Activated B cell treated with CpG ODN at 0.5 μM for 24 hours (primary cell): Measurements from ENCODE around the gene LLCFC1. TPM values are rescaled to one million over a fixed set of nuclear protein-coding genes. Genes with fewer than 3 reads are reported as not detected.

Experiments used
- ATAC-seq: fragments of 200-7000 bp; cut with Tn5 transposase; one replicate; pipeline ENCODE4 v1.10.0; 2021; ENCODE audit warnings: low read depth, mild to moderate bottlenecking, moderate library complexity
- CTCF ChIA-PET: fragments of 350-600 bp; sonication (Branson Sonifier 250); formaldehyde crosslinking; loops from one replicate; lab custom pipeline; 2021; ENCODE audit warnings: antibody characterized with exemption; lab: Charles Lee
- POLR2A ChIA-PET: fragments of 350-600 bp; sonication (Branson Sonifier 250); formaldehyde crosslinking; loops from one replicate; lab custom pipeline; 2021; ENCODE audit warnings: antibody characterized with exemption; lab: Charles Lee
- DNase-seq: peaks from one replicate; pipeline ENCODE4 v3.0.0; 2022
- H3K27ac Mint-ChIP-seq: one replicate; pipeline ENCODE4 v1.8.0; 2020; ENCODE audit warnings: mixed read lengths
- H3K27me3 Mint-ChIP-seq: one replicate; pipeline ENCODE4 v1.8.0; 2021; ENCODE audit warnings: mixed read lengths
- H3K36me3 Mint-ChIP-seq: one replicate; pipeline ENCODE4 v1.8.0; 2021; ENCODE audit warnings: low read depth, mixed read lengths
- H3K4me1 Mint-ChIP-seq: one replicate; pipeline ENCODE4 v1.8.0; 2021; ENCODE audit warnings: mixed read lengths
- H3K4me3 Mint-ChIP-seq: one replicate; pipeline ENCODE4 v1.8.0; 2020; ENCODE audit warnings: mild to moderate bottlenecking, mixed read lengths
- H3K9me3 Mint-ChIP-seq: one replicate; pipeline ENCODE4 v1.8.0; 2020; ENCODE audit warnings: mixed read lengths
- intact Hi-C: fragments of 100-400 bp; cut with micrococcal nuclease; formaldehyde crosslinking; loops from one replicate; pipeline ENCODE4 v1.15.1; 2024
- total RNA-seq: library from RNA; stranded (reverse); gene quantifications from 2 replicates; pipeline ENCODE4 v1.2.3, GENCODE V29; 2022
- TF ChIP-seq, protein P1 (sequence below): fragments of 200-600 bp; IDR thresholded peaks from one replicate; pipeline ENCODE4 v1.8.0; 2022; ENCODE audit warnings: antibody characterized with exemption, mild to moderate bottlenecking

The LLCFC1 gene
- total RNA-seq, 1 donor from 2014 or later, result not detected

DNA sequence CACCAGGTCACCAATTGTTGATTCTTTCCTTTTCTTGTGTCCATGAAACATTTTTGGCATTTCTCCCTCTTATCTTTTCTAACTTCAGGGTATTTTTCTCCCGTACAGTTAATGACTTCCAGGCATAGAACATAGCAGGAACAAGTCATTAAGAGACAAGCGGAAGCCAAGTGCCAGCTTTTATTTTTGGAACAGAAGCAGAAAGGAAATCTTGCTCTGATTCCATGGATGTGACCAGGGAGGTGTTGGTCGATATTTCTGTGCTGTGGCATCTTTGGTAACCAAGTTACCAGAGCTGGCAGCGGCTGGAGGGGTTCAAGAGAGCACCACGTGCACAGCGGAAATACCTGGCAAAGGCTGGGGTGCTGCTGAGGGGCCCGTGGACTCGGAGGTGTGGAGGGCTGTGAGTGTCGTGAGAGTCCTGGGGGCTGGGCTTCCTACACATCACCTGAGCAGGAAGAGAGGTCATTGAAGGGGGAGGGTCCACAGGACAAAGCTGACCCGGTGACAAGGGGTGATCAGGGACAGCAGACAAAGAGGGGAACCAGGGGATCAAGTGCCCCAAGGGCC lies 1.8 kb downstream of the LLCFC1 start:
- Mint-ChIP-seq H3K9me3 (no peaks in the 10 kb centered on the region), H3K27me3 (peaks cover 27% of the 10 kb centered on the region), H3K4me1 (no peaks in the 10 kb centered on the region), H3K36me3 (no peaks in the 10 kb centered on the region), H3K27ac (no peak overlapping the region), H3K4me3 (no peak overlapping the region)
- ChIA-PET CTCF (no interaction called here), POLR2A (no interaction called here)
- intact Hi-C loops, result no loop called here
- ATAC-seq, result no peak
- DNase-seq, result no peak
- TF ChIP-seq, protein P1, sequence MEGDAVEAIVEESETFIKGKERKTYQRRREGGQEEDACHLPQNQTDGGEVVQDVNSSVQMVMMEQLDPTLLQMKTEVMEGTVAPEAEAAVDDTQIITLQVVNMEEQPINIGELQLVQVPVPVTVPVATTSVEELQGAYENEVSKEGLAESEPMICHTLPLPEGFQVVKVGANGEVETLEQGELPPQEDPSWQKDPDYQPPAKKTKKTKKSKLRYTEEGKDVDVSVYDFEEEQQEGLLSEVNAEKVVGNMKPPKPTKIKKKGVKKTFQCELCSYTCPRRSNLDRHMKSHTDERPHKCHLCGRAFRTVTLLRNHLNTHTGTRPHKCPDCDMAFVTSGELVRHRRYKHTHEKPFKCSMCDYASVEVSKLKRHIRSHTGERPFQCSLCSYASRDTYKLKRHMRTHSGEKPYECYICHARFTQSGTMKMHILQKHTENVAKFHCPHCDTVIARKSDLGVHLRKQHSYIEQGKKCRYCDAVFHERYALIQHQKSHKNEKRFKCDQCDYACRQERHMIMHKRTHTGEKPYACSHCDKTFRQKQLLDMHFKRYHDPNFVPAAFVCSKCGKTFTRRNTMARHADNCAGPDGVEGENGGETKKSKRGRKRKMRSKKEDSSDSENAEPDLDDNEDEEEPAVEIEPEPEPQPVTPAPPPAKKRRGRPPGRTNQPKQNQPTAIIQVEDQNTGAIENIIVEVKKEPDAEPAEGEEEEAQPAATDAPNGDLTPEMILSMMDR, result no peak

- DNase-seq (no peak), ATAC-seq (no peak)
- Mint-ChIP-seq H3K4me1 (no peaks in the 10 kb centered on the region), H3K27me3 (peaks cover 24% of the 10 kb centered on the region), H3K36me3 (no peaks in the 10 kb centered on the region), H3K27ac (no peak overlapping the region), H3K9me3 (no peaks in the 10 kb centered on the region), H3K4me3 (no peak overlapping the region)
- intact Hi-C loops, result no loop called here
- CTCF ChIA-PET, result no interaction called here
- TF ChIP-seq, protein P1, result no peak
- POLR2A ChIA-PET, result no interaction called here
Observed at GRCh38 chr7:142941541-142941940, 2.3 kb downstream of the LLCFC1 start.

DNA sequence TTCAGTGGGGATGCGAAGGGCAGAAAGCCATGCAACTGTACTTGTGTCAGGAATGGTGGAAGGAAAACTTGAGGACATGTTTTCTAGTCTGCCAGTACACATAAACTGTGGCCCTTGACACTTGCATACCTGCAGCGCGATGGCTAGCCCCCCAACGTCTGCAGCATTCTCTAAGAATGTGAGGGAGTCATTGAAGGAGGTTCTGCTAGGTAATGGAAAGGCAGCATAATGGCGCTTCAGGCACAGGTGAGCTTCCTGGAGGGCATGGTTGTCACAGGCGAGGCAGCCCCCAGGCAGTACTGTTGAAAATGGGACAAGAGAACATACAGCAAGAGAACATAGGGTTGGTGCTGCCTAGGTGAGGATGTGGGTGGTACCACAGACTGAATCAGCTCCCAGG lies 3.5 kb downstream of the LLCFC1 start:
- ATAC-seq (no peak), DNase-seq (no peak)
- H3K27ac Mint-ChIP-seq, result no peak overlapping the region
- H3K36me3 Mint-ChIP-seq, result no peaks in the 10 kb centered on the region
- H3K4me1 Mint-ChIP-seq, result no peaks in the 10 kb centered on the region
- ChIA-PET CTCF (no interaction called here), POLR2A (no interaction called here)
- H3K9me3 Mint-ChIP-seq, result no peaks in the 10 kb centered on the region
- H3K4me3 Mint-ChIP-seq, result no peak overlapping the region
- H3K27me3 Mint-ChIP-seq, result peaks cover 27% of the 10 kb centered on the region
- TF ChIP-seq, protein P1, result no peak
- intact Hi-C loops, result no loop called here

GRCh38 chr7:142943706-142944268 lies 4.5 kb downstream of the LLCFC1 start:
- Mint-ChIP-seq H3K27ac (no peak overlapping the region), H3K4me3 (no peak overlapping the region), H3K36me3 (no peaks in the 10 kb centered on the region), H3K27me3 (peaks cover 36% of the 10 kb centered on the region), H3K9me3 (no peaks in the 10 kb centered on the region), H3K4me1 (no peaks in the 10 kb centered on the region)
- POLR2A ChIA-PET, result no interaction called here
- no peak for ATAC-seq
- DNase-seq, result no peak
- TF ChIP-seq, protein P1, result no peak
- intact Hi-C loops, result no loop called here
- CTCF ChIA-PET, result no interaction called here

DNA sequence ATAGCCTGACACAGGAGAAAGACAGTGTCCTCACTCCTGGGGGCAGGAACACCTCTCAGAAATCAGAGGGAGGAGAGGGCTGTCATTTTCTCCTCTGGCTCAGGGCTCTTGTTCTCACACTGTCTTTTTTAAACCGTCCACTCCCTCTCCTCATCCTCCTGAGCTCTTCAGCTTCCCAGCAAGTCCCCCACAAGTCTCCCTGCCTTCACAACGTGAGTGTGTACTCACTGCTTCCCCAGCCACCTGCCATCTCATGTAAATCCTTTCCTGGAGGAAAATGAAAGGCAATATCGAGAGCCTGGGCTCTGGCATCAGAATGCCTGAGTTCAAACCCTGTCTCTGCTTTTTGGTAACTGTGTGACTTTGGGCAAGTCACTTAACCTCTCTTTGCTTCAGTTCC lies 5.7 kb downstream of the LLCFC1 start:
- no peaks in the 10 kb centered on the region for H3K4me1 Mint-ChIP-seq
- TF ChIP-seq, protein P1, result no peak
- ChIA-PET CTCF (no interaction called here), POLR2A (no interaction called here)
- H3K9me3 Mint-ChIP-seq, result no peaks in the 10 kb centered on the region
- intact Hi-C loops, result no loop called here
- no peak for ATAC-seq
- no peak overlapping the region for H3K27ac Mint-ChIP-seq
- no peak for DNase-seq
- H3K27me3 Mint-ChIP-seq, result peaks cover 41% of the 10 kb centered on the region
- no peak overlapping the region for H3K4me3 Mint-ChIP-seq
- H3K36me3 Mint-ChIP-seq, result no peaks in the 10 kb centered on the region
